PC-9 (cell line): ENCODE data around the gene SDK1. TPM values are rescaled to one million over a fixed set of nuclear protein-coding genes. Genes with fewer than 3 reads are reported as not detected.
A peak's percentile ranks its signal among the peaks of the same experiment; 100 is the strongest.

Experiments
- BruUV-seq: library from RNA; stranded (reverse); fragments of 400-500 nt; replicated peaks from 2 replicates; lab custom pipeline; 2021; lab: Mats Ljungman, UMichigan
- CTCF ChIA-PET: fragments of 300-600 bp; sonication (Branson Sonifier 250); formaldehyde crosslinking; loops from one replicate; lab custom pipeline; 2022; ENCODE audit warnings: antibody characterized with exemption; lab: Charles Lee
- POLR2A ChIA-PET: fragments of 300-600 bp; sonication (Branson Sonifier 250); formaldehyde crosslinking; loops from one replicate; lab custom pipeline; 2022; ENCODE audit warnings: antibody characterized with exemption; ENCODE audit not compliant: unreplicated experiment; lab: Charles Lee
- DNase-seq, 2 experiments: peaks; one replicate each; pipeline versions ENCODE4 v3.0.0 to v3.0.0-alpha.2; 2015 to 2022; ENCODE audit warnings: mixed read lengths in 1 of 2
- H2AFZ ChIP-seq: fragments of 200-600 bp; sonication (generic); 2 replicates; pipeline ENCODE4 v1.8.1; 2017; ENCODE audit warnings: antibody characterized with exemption
- H3F3A ChIP-seq: fragments of 200-600 bp; sonication (generic); 2 replicates; pipeline ENCODE4 v1.8.1; 2017; ENCODE audit warnings: antibody characterized with exemption, mild to moderate bottlenecking, low read depth; ENCODE audit not compliant: insufficient read depth
- H3K27ac ChIP-seq: fragments of 200-600 bp; sonication (generic); 2 replicates; pipeline ENCODE4 v1.6.1; 2016; ENCODE audit warnings: mixed run types
- H3K27me3 ChIP-seq: fragments of 200-600 bp; sonication (generic); 2 replicates; pipeline ENCODE4 v1.6.1; 2016; ENCODE audit warnings: low read depth, mixed run types; ENCODE audit not compliant: insufficient read depth
- H3K36me3 ChIP-seq: fragments of 200-600 bp; sonication (generic); 2 replicates; pipeline ENCODE4 v1.6.1; 2016; ENCODE audit warnings: low read depth, mixed run types
- H3K4me1 ChIP-seq: fragments of 200-600 bp; sonication (generic); replicated peaks from 2 replicates; pipeline ENCODE4 v1.6.1; 2016; ENCODE audit warnings: mixed run types; ENCODE audit not compliant: insufficient read depth
- H3K4me2 ChIP-seq: fragments of 200-600 bp; sonication (generic); 2 replicates; pipeline ENCODE4 v1.6.1; 2017; ENCODE audit warnings: mixed run types
- H3K4me3 ChIP-seq: fragments of 200-600 bp; sonication (generic); 2 replicates; pipeline ENCODE4 v1.6.1; 2016; ENCODE audit warnings: mixed run types
- H3K79me2 ChIP-seq: fragments of 200-600 bp; sonication (generic); 2 replicates; pipeline ENCODE4 v1.6.1; 2017; ENCODE audit warnings: low read depth, mixed run types
- H3K9me2 ChIP-seq: fragments of 200-600 bp; sonication (generic); 2 replicates; pipeline ENCODE4 v1.8.1; 2017; ENCODE audit warnings: mild to moderate bottlenecking; ENCODE audit not compliant: insufficient read depth
- H3K9me3 ChIP-seq: fragments of 200-600 bp; sonication (generic); 2 replicates; pipeline ENCODE4 v1.8.1; 2016; ENCODE audit warnings: low read depth; ENCODE audit not compliant: insufficient read depth
- H4K20me1 ChIP-seq: fragments of 200-600 bp; sonication (generic); 2 replicates; pipeline ENCODE4 v1.8.1; 2017; ENCODE audit not compliant: insufficient read depth
- CTCF ChIP-seq: fragments of 200-600 bp; sonication (generic); conservative IDR thresholded peaks from 2 replicates; pipeline ENCODE4 v1.6.1; 2017; ENCODE audit warnings: mixed run types, antibody characterized with exemption, mild to moderate bottlenecking, moderate library complexity
- EZH2 ChIP-seq: fragments of 200-600 bp; sonication (generic); IDR thresholded peaks from 2 replicates; pipeline ENCODE4 v1.8.0; 2017; ENCODE audit warnings: antibody characterized with exemption, low read depth
- intact Hi-C: fragments of 100-400 bp; cut with micrococcal nuclease; formaldehyde crosslinking; loops from one replicate; pipeline ENCODE4 v1.10.0; 2022; ENCODE audit not compliant: unreplicated experiment
- total RNA-seq: library from RNA; stranded (reverse); gene quantifications from 2 replicates; pipeline ENCODE4 v1.2.3, GENCODE V29; 2021

The SDK1 gene
- total RNA-seq, 1 experiment from 2014 or later: not detected

- no peaks in the 10 kb centered on the region for H3K79me2 ChIP-seq
- TF ChIP-seq CTCF: no peak
- TF ChIP-seq EZH2: no peak
- ChIA-PET CTCF (no interaction called here), POLR2A (no interaction called here)
- H3K36me3 ChIP-seq: no peaks in the 10 kb centered on the region
- H2AFZ ChIP-seq: no peak overlapping the region
- H3K27ac ChIP-seq: no peak overlapping the region
- no peak overlapping the region for H3K4me2 ChIP-seq
- DNase-seq: no peak
- no peaks in the 10 kb centered on the region for H3K4me1 ChIP-seq
- H3K27me3 ChIP-seq: peaks cover 51% of the 10 kb centered on the region
- no peaks in the 10 kb centered on the region; the same call in 1 of the 2 replicates for H3K9me2 ChIP-seq
- BruUV-seq: no TSS peak
- H4K20me1 ChIP-seq: no peaks in the 10 kb centered on the region
- intact Hi-C loops: no loop called here
- no peaks in the 10 kb centered on the region for H3F3A ChIP-seq
- H3K4me3 ChIP-seq: no peak overlapping the region
- no peaks in the 10 kb centered on the region; the same call in 1 of the 2 replicates for H3K9me3 ChIP-seq
Observed at GRCh38 chr7:4286351-4286750, 985.3 kb downstream of the SDK1 start.

- TF ChIP-seq EZH2 (no peak), CTCF (no peak)
- Histone ChIP-seq H3K36me3 (no peaks in the 10 kb centered on the region), H3K79me2 (no peaks in the 10 kb centered on the region), H2AFZ (no peak overlapping the region), H3K4me1 (no peaks in the 10 kb centered on the region), H3K9me3 (no peaks in the 10 kb centered on the region; the same call in 1 of the 2 replicates), H3K4me3 (no peak overlapping the region), H3F3A (no peaks in the 10 kb centered on the region), H3K27ac (no peak overlapping the region), H3K4me2 (no peak overlapping the region), H3K9me2 (no peaks in the 10 kb centered on the region; the same call in 1 of the 2 replicates), H4K20me1 (no peaks in the 10 kb centered on the region), H3K27me3 (peaks cover 37% of the 10 kb centered on the region)
- intact Hi-C loops: no loop called here
- POLR2A ChIA-PET: interaction anchor here (0.7 kb wide), 1 partner anchor 10 kb away, joined by 3 read pairs; no protein-coding TSS in a partner anchor
- DNase-seq: peak in 1 of 2 experiments; percentile 20
- CTCF ChIA-PET: no interaction called here
- no TSS peak for BruUV-seq
Observed at GRCh38 chr7:4288791-4289394, 987.8 kb downstream of the SDK1 start.

GRCh38 chr7:4297165-4297917 is 996.3 kb downstream of the SDK1 start:
- Histone ChIP-seq H3K27ac (no peak overlapping the region), H4K20me1 (no peaks in the 10 kb centered on the region), H3K79me2 (no peaks in the 10 kb centered on the region), H3F3A (no peaks in the 10 kb centered on the region), H3K4me3 (no peak overlapping the region), H3K9me2 (no peaks in the 10 kb centered on the region), H3K27me3 (peaks cover 68% of the 10 kb centered on the region), H3K4me2 (no peak overlapping the region), H2AFZ (no peak overlapping the region), H3K36me3 (no peaks in the 10 kb centered on the region), H3K4me1 (no peaks in the 10 kb centered on the region), H3K9me3 (no peaks in the 10 kb centered on the region)
- intact Hi-C loops: no loop called here
- BruUV-seq: no TSS peak
- ChIA-PET POLR2A (no interaction called here), CTCF (no interaction called here)
- no peak for TF ChIP-seq EZH2
- no peak for TF ChIP-seq CTCF
- DNase-seq: no peak
